Kidney glomerular epithelial cell (primary cell): Measurements from ENCODE around the gene MAGEB3.
A peak's percentile ranks its signal among the peaks of the same experiment; 100 is the strongest.
"Not testable (repeated sequence)": the region's sequence is repeated elsewhere in the genome, so short reads cannot be mapped to it uniquely, and the experiment has no call there.

Source experiments
- DNase-seq: peaks from one replicate; lab custom pipeline; 2025; lab: John Stamatoyannopoulos, UW

Gene MAGEB3

GRCh38 chrX:30230395-30230794, at the start of gene MAGEB3:
Gene MAGEB3, plus strand, starts transcription at chrX:30230657. Its CDS starts 5,268 bp downstream, at chrX:30235925.
- no peak for DNase-seq

GRCh38 chrX:30181353-30181752, 49.1 kb upstream of the MAGEB3 start:
- DNase-seq, result no peak

- DNase-seq, result no peak
Observed at GRCh38 chrX:30183554-30183953, 46.9 kb upstream of the MAGEB3 start.

- DNase-seq, result no peak
Observed at GRCh38 chrX:30190426-30190825, 40.0 kb upstream of the MAGEB3 start.

- DNase-seq, result not testable (repeated sequence)
Observed at GRCh38 chrX:30193910-30194309, 36.5 kb upstream of the MAGEB3 start.

GRCh38 chrX:30196322-30196721, 34.1 kb upstream of the MAGEB3 start:
- DNase-seq, result peak; percentile 0

GRCh38 chrX:30212172-30212571, 18.3 kb upstream of the MAGEB3 start:
- no peak for DNase-seq

GRCh38 chrX:30215357-30215843, 15.1 kb upstream of the MAGEB3 start, which contains the start of gene MAGEB2:
Gene MAGEB2, plus strand, starts transcription at chrX:30215563. Its CDS starts 3,018 bp downstream, at chrX:30218581.
- DNase-seq, result no peak

GRCh38 chrX:30217465-30217864, 13.0 kb upstream of the MAGEB3 start:
- no peak for DNase-seq

GRCh38 chrX:30219372-30219771, 11.1 kb upstream of the MAGEB3 start:
- DNase-seq, result no peak

GRCh38 chrX:30220661-30221060, 9.8 kb upstream of the MAGEB3 start:
- DNase-seq, result no peak

- no peak for DNase-seq
Observed at GRCh38 chrX:30224536-30224935, 5.9 kb upstream of the MAGEB3 start.

GRCh38 chrX:30228526-30228925, 1.9 kb upstream of the MAGEB3 start:
- DNase-seq, result no peak

GRCh38 chrX:30241724-30242415, 11.4 kb downstream of the MAGEB3 start, which contains the start of gene MAGEB4:
Gene MAGEB4, plus strand, starts transcription at chrX:30242000. Its CDS starts 136 bp downstream, at chrX:30242136.
- DNase-seq, result no peak

- no peak for DNase-seq
Observed at GRCh38 chrX:30246769-30247489, 16.5 kb downstream of the MAGEB3 start, which contains the start of gene MAGEB1. Gene MAGEB1, plus strand, starts transcription at chrX:30247146. Its CDS starts 3,348 bp downstream, at chrX:30250494.

GRCh38 chrX:30248854-30249253, 18.4 kb downstream of the MAGEB3 start:
- DNase-seq, result no peak

- DNase-seq, result no peak
Observed at GRCh38 chrX:30253257-30253656, 22.8 kb downstream of the MAGEB3 start.

- no peak for DNase-seq
Observed at GRCh38 chrX:30259927-30260326, 29.5 kb downstream of the MAGEB3 start.

GRCh38 chrX:30261012-30261411, 30.6 kb downstream of the MAGEB3 start:
- no peak for DNase-seq

- DNase-seq, result no peak
Observed at GRCh38 chrX:30262763-30263162, 32.3 kb downstream of the MAGEB3 start.

GRCh38 chrX:30270639-30271038, 40.2 kb downstream of the MAGEB3 start:
- no peak for DNase-seq

- DNase-seq, result peak; percentile 28
Observed at GRCh38 chrX:30275498-30275897, 45.0 kb downstream of the MAGEB3 start.

- no peak for DNase-seq
Observed at GRCh38 chrX:30278365-30278764, 47.9 kb downstream of the MAGEB3 start.
